CD4-positive, alpha-beta T cell treated with Interleukin-15 for 4 hours (primary cell): ENCODE measurements around the gene CACNA2D3.

Experiments
- DNase-seq: peaks from one replicate; pipeline ENCODE4 v3.0.0-alpha.2; 2020; ENCODE audit warnings: low spot score

The CACNA2D3 gene

GRCh38 chr3:54217828-54218227 lies 95.5 kb downstream of the CACNA2D3 start:
- no peak for DNase-seq

- DNase-seq, result no peak
These were observed 100.0 kb downstream of the CACNA2D3 start for GRCh38 chr3:54222316-54222715.

DNA sequence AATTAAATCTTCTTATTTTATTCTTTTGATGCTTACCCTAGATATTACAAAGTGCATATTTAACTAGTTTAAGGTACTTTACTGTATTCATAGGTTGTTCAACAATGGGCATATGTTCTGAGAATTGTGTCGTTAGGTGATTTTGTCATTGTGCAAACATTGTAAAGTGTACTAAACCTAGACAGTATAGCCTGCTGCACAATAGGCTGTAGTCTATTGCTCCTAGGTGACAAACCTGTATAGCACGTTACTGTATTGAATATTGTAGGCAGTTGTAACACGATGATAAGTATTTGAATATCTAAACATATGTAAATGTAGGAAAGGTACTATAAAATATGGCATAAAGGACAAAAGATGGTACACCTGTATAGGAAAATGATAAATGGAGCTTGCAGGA lies 100.7 kb downstream of the CACNA2D3 start:
- DNase-seq, result no peak

- no peak for DNase-seq
These were observed 103.6 kb downstream of the CACNA2D3 start for GRCh38 chr3:54225841-54226528.

- no peak for DNase-seq
These were observed 106.5 kb downstream of the CACNA2D3 start for GRCh38 chr3:54228806-54229205.

GRCh38 chr3:54232618-54233017 lies 110.3 kb downstream of the CACNA2D3 start:
- DNase-seq, result no peak

- DNase-seq, result no peak
These were observed 113.6 kb downstream of the CACNA2D3 start for GRCh38 chr3:54235998-54236397.

GRCh38 chr3:54237109-54237508 lies 114.8 kb downstream of the CACNA2D3 start:
- no peak for DNase-seq

- no peak for DNase-seq
These were observed 115.6 kb downstream of the CACNA2D3 start for GRCh38 chr3:54237788-54238502.

- no peak for DNase-seq
These were observed 118.0 kb downstream of the CACNA2D3 start for GRCh38 chr3:54240309-54240708.

- DNase-seq, result no peak
These were observed 120.9 kb downstream of the CACNA2D3 start for GRCh38 chr3:54243056-54243931.

DNA sequence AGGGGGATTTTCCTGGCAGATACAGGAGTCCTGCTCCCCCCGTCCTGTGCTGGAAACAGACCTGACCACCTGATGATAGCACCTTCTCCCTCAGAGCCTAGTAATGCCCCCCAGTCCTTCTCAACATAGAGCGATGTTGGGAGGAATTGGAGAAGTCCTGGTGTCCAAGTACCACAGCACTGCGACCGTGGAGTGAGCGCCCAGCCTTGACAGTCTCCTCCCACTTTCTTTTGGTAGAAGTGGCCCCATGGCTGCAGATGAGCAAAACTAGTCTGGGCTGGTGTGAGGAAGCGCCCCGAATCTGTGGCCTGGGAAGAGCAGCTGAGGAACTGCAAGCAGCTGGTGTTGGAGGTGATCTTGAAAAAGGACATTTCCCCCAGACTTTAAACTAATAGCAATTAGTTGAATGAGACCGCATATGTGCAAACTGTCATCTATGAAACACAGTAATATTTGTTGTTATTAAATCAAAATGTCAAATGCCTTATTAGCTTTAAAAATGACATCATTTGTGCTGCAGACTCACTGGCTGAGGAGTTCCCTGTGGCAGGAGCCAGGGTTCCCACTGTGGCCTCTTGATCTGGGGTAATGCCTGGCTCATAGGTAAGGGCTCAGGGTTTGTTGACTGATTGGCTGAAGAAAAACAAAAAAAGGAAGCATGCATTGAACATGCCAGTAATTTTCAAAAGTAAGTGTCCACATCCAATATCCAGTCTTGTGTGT lies 121.8 kb downstream of the CACNA2D3 start:
- DNase-seq, result no peak

- no peak for DNase-seq
These were observed 129.4 kb downstream of the CACNA2D3 start for GRCh38 chr3:54251705-54252104.

DNA sequence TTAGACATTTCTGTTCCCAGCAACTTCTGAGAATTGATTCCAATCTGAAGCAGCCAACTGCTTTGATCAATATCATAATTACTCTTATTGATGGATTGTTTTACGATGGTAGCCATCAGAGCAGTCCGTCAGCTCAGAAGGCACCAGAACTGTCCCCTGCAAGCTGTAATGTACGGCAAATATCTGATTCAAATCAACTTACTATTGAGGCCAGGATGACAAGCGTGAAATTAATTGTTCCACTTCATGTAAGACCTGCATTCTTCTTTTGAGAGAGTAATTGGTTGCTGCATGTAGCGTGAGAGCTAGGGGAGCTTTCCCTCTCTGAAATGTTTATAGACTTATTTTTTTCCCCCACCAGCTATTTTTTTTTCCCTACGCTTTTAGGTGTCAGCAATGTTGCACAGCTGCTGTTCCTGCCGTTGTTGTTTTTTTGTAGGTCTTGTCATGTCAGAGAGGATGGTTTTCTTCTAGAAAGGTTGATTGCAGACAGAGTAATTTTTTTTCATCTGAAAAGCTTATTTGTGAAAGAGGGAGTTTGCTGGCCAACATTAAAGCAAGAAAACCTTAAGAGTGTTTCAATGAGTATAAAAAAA lies 134.9 kb downstream of the CACNA2D3 start:
- no peak for DNase-seq

- no peak for DNase-seq
These were observed 137.3 kb downstream of the CACNA2D3 start for GRCh38 chr3:54259636-54260035.

GRCh38 chr3:54261141-54261540 lies 138.8 kb downstream of the CACNA2D3 start:
- no peak for DNase-seq

DNA sequence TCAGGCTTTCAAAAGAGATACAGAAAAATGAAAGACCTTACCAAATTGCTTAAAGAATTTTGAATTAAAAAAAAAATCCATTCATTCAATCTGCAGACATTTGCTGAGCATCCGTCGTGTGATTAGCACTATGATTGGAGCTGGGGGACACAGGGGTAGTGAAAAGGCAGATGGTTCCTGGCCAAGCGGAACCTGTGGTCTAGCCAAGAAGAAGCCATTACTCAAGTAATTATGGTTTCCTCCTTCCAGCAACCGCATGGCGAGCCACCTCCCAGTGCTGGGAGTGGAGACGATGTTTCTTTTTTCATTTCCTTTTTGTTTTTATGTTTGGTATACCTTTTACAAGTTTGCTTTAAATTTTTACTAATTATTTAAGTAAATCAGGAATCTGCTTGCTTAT lies 140.2 kb downstream of the CACNA2D3 start:
- no peak for DNase-seq

DNA sequence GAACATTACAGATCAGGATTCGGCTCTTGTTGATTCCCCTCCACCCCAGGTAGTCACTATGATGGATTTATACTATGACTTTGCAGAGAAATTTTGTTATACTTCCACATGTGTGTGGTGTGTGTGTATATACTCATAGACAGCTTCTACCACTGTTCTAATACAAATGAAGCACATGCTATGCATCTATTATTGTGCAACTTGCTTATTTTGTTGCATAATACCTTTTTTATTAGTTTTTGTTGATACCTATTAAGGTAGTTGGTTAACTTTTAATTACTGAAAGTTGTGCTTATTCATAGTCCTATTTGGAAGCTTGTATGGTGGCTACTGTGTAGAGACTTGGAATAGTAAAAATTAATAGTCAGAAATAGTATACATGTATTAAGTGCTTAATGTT lies 140.6 kb downstream of the CACNA2D3 start:
- no peak for DNase-seq

DNA sequence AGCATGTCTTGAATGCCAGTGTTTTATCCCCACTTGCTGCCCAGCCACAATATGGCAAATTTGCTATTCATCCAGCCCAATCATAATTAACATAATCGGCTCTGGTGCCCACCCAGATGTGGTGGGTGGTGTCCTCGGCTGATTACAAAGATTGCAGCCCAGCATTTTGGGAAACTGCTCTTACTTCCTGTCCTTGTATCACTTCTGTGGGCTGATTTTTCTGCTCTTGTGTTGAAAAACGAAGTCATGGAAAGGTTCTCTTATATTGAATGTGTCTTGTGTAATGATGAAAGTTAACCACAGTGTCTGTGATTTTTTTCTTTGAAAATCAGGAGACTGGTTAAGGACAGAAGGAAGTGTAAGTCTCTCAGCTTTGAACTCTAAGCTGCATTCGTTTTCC lies 141.7 kb downstream of the CACNA2D3 start:
- DNase-seq, result no peak

GRCh38 chr3:54270816-54271526 lies 148.6 kb downstream of the CACNA2D3 start:
- no peak for DNase-seq

DNA sequence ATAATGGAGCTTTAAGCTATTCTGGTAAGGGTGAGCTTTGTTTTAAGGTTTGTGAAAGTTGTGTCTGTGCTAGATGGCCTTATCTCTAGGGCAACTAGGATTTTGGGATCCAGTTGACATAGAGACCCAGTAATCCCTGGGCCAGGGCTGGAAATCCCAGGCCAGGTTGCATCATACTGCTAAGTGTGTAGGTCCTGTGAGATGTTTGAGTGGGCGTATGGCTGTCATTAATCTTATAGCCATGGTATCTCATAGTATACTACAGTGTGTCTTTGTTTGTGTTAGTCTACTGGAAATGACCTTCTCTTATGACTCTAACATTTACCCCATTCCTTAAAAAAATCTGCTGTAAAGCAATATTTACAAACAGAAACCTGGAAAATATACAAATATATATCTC lies 151.4 kb downstream of the CACNA2D3 start:
- no peak for DNase-seq
